ENCODE measurements around the gene KLF11. TPM values are rescaled to one million over a fixed set of nuclear protein-coding genes. Genes with fewer than 3 reads are reported as not detected.

Gene KLF11
- total and polyA plus RNA-seq, 8 donors: 4.1 to 21.6 (median 12.0) TPM

- no peak for TF ChIP-seq POLR2AphosphoS5 (IDR thresholded peaks at IDR 0.05)
- no peak for TF ChIP-seq CTCF (IDR thresholded peaks at IDR 0.05)
- TF ChIP-seq EP300 (IDR thresholded peaks at IDR 0.05): no peak
- TF ChIP-seq POLR2A (IDR thresholded peaks at IDR 0.05): no peak
- Histone ChIP-seq H3K4me3 (no peak overlapping the region), H3K36me3 (peaks cover 0 to 10% (median 0%) of the 10 kb centered on the region in 4 donors), H3K27me3 (peaks cover 0 to 3% (median 0%) of the 10 kb centered on the region in 3 donors), H3K9me3 (no peaks in the 10 kb centered on the region), H3K4me1 (peaks cover 3 to 7% (median 5%) of the 10 kb centered on the region in 4 donors), H3K27ac (no peak overlapping the region)
- DNase-seq: no peak
- 81 to 95% (median 85%) methylated on average over 1 of the region's 1 CpG for WGBS, 5 donors
- intact Hi-C loops (cut with DNase I; ENCODE audit: low total_unique reads): no loop called here
Measured at GRCh38 chr2:10067881-10068280, 24.5 kb downstream of the KLF11 start.

- H3K27ac ChIP-seq: no peak overlapping the region
- H3K4me3 ChIP-seq: no peak overlapping the region
- no peaks in the 10 kb centered on the region for H3K36me3 ChIP-seq
- WGBS, 5 donors: 94 to 98% (median 96%) methylated on average over 10 to 16 of the region's 16 CpGs
- H3K4me1 ChIP-seq: peaks cover 4 to 18% (median 7%) of the 10 kb centered on the region in 4 donors
- H3K27me3 ChIP-seq: peaks cover 0 to 30% (median 0%) of the 10 kb centered on the region in 3 donors
- no peak for DNase-seq
- TF ChIP-seq POLR2A (IDR thresholded peaks at IDR 0.05): no peak
- no peak for TF ChIP-seq CTCF (IDR thresholded peaks at IDR 0.05)
- no peak for TF ChIP-seq EP300 (IDR thresholded peaks at IDR 0.05)
- no peak for TF ChIP-seq POLR2AphosphoS5 (IDR thresholded peaks at IDR 0.05)
- no peaks in the 10 kb centered on the region for H3K9me3 ChIP-seq
- intact Hi-C loops (cut with DNase I; ENCODE audit: low total_unique reads): loop anchor here (5.0 kb wide), 1 partner anchor 361 kb away; no protein-coding TSS in a partner anchor
Measured at GRCh38 chr2:10071176-10071575, 27.8 kb downstream of the KLF11 start.

- WGBS, 5 donors: 92 to 97% (median 94%) methylated on average over 7 of the region's 7 CpGs
Measured at GRCh38 chr2:10071595-10071994, 28.2 kb downstream of the KLF11 start.

More at GRCh38 chr2:10071595-10071994, 28.2 kb downstream of the KLF11 start:
- no peak for DNase-seq
- peaks cover 0 to 34% (median 0%) of the 10 kb centered on the region in 3 donors for H3K27me3 ChIP-seq
- no peaks in the 10 kb centered on the region for H3K9me3 ChIP-seq
- peaks cover 4 to 18% (median 7%) of the 10 kb centered on the region in 4 donors for H3K4me1 ChIP-seq
- H3K27ac ChIP-seq: no peak overlapping the region
- H3K4me3 ChIP-seq: no peak overlapping the region
- intact Hi-C loops (cut with DNase I; ENCODE audit: low total_unique reads): loop anchor here (5.0 kb wide), 1 partner anchor 361 kb away; no protein-coding TSS in a partner anchor
- H3K36me3 ChIP-seq: no peaks in the 10 kb centered on the region
- TF ChIP-seq EP300 (IDR thresholded peaks at IDR 0.05) (no peak), POLR2A (IDR thresholded peaks at IDR 0.05) (no peak), POLR2AphosphoS5 (IDR thresholded peaks at IDR 0.05) (no peak), CTCF (IDR thresholded peaks at IDR 0.05) (no peak)

Measured in stomach (tissue), 9 donors.